GM18526 (cell line): Measurements from ENCODE around the gene SIM2.

Experiments used
- POLR2A ChIP-seq: IDR thresholded peaks from 3 replicates; pipeline ENCODE4 v1.6.1; 2011; ENCODE audit not compliant: insufficient read length; ENCODE audit errors: extremely low read depth

The SIM2 gene

GRCh38 chr21:36734367-36735200 lies 35.7 kb downstream of the SIM2 start:
- TF ChIP-seq POLR2A = no peak

DNA sequence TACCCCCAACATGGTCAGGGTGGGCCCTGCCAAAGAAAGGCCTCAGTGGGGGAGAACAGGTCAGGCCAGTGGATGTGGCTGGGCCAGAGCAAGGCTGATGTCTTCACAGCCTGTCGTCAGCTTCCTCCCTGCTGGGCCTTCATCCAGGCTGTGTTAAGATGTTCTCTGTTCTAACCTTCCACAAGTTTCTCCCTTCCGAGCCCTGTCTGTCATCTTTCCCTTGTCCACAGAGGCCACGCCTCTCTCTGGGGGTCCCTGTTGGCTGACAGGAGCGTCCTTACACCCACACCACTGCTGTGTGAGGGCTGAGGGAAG lies 36.2 kb downstream of the SIM2 start:
- TF ChIP-seq POLR2A = no peak

DNA sequence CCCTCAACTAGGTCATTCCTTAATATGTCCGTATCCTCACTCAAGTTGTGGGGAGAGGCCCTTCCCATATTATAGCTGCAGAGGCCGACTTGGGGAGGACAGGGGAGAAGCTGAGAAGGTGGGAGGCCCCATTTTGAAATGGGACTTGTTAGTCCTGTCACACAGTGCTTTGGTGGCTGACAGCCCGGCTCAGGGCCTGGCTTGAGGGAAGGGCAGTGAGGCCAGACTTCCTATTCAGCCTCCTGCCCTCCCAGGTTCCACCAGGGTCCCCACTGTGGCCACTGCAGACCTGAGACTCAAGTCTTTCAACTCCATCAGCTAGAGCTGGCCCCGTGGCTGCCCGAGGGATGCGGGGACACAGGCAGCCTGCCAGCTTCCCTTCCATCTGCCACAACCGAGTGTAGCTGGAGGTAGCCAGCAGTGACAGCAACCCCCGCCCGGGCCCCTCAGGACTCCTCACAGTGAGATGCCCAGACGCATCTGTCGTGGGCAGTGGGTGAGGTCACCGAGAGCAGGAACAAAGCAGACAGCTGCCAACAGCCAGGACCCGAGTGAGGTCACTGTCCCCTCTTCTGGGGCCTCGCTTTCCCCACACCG lies 36.9 kb downstream of the SIM2 start:
- TF ChIP-seq POLR2A = no peak

DNA sequence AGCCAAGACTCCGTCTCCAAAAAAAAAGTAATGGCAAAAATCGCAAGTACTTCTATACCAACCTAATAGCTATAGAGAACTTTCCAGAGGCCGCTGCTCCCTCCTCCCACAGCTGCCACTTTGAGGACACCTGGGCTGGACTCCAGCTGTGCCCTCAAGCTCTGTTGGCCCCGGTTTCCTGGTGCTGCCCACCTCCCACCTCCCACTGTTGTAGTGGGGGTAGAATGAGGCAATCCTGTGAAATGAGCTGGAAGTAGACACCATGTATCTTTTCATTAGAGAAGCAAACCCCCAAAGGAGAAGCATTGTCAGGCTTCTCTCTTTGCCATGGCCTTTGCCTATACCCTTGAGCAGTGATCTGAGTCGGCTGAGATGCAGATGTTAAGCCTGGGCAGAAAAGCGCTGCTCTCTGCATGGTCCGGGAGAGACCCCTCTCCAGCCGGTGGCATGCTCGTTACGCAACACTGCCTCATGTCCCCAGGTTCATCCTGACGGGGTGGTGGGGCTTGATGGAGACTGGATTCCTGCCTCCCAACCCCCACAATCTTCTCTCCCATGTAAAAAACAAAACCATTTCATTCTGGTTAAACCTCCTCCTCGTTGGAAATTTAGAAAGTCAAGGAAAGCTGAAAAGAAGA lies 39.7 kb downstream of the SIM2 start:
- no peak for TF ChIP-seq POLR2A

DNA sequence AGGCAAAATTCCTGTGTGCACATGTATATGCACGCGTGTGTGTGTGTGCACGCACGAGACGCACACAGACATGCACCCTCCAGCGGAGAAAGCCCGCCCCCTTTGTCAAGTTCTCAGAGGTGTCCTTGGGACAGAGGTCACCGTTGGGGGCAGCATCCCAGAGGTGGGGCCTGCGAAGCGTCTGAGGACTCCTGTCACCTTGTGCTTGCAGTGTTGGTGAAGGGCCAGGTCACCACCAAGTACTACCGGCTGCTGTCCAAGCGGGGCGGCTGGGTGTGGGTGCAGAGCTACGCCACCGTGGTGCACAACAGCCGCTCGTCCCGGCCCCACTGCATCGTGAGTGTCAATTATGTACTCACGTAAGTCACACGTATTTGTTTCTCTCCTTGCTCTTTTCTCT lies 42.6 kb downstream of the SIM2 start:
- TF ChIP-seq POLR2A = no peak

- no peak for TF ChIP-seq POLR2A
Observed at GRCh38 chr21:36743008-36743407, 44.1 kb downstream of the SIM2 start.

- no peak for TF ChIP-seq POLR2A
Observed at GRCh38 chr21:36743446-36743845, 44.5 kb downstream of the SIM2 start.

DNA sequence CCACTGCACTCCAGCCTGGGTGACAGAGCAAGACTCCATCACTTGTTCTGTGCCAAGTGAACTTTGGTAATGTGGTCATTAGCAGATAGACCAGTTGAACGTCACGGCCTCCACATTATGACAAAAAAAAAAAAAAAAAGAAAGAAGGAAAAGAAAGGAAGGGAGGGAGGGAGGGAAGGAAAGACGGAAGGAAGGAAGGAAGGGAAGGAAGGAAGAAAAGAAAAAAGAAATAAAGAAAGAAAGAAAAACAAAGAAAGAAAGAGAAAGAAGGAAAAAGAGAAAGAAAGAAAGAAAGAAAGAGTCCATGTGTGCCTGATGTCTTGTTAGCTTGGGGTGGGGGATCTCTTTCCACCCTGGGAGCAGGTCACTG lies 45.3 kb downstream of the SIM2 start:
- no peak for TF ChIP-seq POLR2A

DNA sequence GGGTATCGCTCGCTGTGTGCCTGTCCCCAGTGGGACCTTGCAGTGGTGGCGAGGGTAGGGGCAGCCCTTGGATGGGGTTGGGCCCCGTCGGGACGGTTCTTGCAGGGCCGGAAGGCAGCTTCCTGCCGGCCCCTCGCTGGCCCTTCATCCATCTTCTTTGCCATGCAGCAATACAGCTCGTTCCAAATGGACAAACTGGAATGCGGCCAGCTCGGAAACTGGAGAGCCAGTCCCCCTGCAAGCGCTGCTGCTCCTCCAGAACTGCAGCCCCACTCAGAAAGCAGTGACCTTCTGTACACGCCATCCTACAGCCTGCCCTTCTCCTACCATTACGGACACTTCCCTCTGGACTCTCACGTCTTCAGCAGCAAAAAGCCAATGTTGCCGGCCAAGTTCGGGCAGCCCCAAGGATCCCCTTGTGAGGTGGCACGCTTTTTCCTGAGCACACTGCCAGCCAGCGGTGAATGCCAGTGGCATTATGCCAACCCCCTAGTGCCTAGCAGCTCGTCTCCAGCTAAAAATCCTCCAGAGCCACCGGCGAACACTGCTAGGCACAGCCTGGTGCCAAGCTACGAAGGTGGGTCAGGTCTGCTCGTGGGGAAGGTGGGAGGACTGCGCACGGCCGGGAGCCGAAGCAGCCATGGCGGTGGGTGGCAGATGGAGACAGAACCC lies 45.8 kb downstream of the SIM2 start:
- TF ChIP-seq POLR2A = no peak

DNA sequence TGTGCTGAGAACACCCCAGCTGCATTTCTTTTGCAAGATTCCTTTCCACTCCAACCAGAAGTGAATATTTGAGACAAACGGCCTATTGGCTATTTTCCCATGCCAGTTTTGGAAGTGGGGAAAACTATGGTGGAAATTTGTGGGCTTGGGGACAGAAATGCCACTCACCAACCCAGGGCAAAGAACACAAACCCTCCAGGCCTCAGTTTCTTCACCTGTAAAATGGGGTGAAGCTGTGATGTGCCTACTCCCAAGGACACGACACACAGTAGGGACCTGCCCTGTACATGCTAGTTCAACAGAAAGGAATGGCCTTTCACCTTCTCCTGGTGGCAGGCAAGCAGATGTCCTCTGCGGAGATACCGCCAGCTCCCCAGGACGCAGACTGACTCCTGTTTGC lies 46.5 kb downstream of the SIM2 start:
- no peak for TF ChIP-seq POLR2A

GRCh38 chr21:36747041-36747814 lies 48.3 kb downstream of the SIM2 start:
- no peak for TF ChIP-seq POLR2A

- TF ChIP-seq POLR2A = no peak
Observed at GRCh38 chr21:36747815-36748383, 49.0 kb downstream of the SIM2 start.

GRCh38 chr21:36749935-36750575 lies 51.1 kb downstream of the SIM2 start:
- TF ChIP-seq POLR2A = no peak

DNA sequence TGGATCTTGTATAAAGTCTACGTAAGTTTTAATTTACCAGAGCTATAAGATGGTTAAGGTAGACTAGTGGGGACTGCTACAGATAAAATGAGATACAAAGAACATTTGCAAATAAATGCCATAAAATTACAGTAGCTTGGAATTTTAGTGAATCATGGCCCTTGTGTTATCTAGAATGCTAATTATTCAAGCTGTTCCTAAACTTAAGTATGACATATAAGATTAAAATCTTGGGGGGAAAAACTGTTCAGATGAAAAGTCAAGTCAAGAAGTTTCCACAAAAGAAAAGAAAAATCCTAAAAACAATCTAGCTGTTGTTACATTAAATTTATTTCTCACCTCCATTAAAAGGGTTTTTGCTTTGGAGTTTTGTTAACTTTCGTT lies 51.7 kb downstream of the SIM2 start:
- TF ChIP-seq POLR2A = no peak
